Endothelial cell (in vitro differentiated cells): ENCODE data around the gene CAST. TPM values are rescaled to one million over a fixed set of nuclear protein-coding genes. Genes with fewer than 3 reads are reported as not detected.

Source experiments
- DNase-seq: peaks from one replicate; pipeline ENCODE4 v3.0.0; 2021; ENCODE audit warnings: low spot score
- H3K27ac Mint-ChIP-seq: one replicate; pipeline ENCODE4 v1.8.0; 2021; ENCODE audit warnings: mixed read lengths, inconsistent platforms; ENCODE audit not compliant: unreplicated experiment
- H3K27me3 Mint-ChIP-seq: one replicate; pipeline ENCODE4 v1.8.0; 2021; ENCODE audit warnings: mild to moderate bottlenecking, moderate library complexity, mixed read lengths, inconsistent platforms; ENCODE audit not compliant: unreplicated experiment
- H3K36me3 Mint-ChIP-seq: one replicate; pipeline ENCODE4 v1.8.0; 2021; ENCODE audit warnings: mild to moderate bottlenecking, low read depth, mixed read lengths, inconsistent platforms; ENCODE audit not compliant: unreplicated experiment
- H3K4me1 Mint-ChIP-seq: one replicate; pipeline ENCODE4 v1.8.0; 2021; ENCODE audit warnings: mild to moderate bottlenecking, mixed read lengths, inconsistent platforms; ENCODE audit not compliant: unreplicated experiment
- H3K4me3 Mint-ChIP-seq: one replicate; pipeline ENCODE4 v1.8.0; 2021; ENCODE audit warnings: mild to moderate bottlenecking, mixed read lengths, inconsistent platforms; ENCODE audit not compliant: unreplicated experiment
- H3K9me3 Mint-ChIP-seq: one replicate; pipeline ENCODE4 v1.8.0; 2021; ENCODE audit warnings: mixed read lengths, inconsistent platforms; ENCODE audit not compliant: unreplicated experiment
- CTCF ChIP-seq: fragments of 200-600 bp; sonication (generic); IDR thresholded peaks from one replicate; pipeline ENCODE4 v1.5.0; 2021; ENCODE audit warnings: antibody characterized with exemption; ENCODE audit not compliant: unreplicated experiment
- total RNA-seq: library from RNA; stranded (reverse); fragmentation: NEBNext Ultra II Directional; extraction: Animal tissue kit (Norgen Biotek cat#: 25700); gene quantifications from one replicate; pipeline ENCODE4 v1.2.1, GENCODE V29; 2021; ENCODE audit not compliant: unreplicated experiment

The CAST gene
- total RNA-seq, 1 donor from 2014 or later, result 105 TPM

- no peak overlapping the region for H3K4me3 Mint-ChIP-seq
- no peak overlapping the region for H3K27ac Mint-ChIP-seq
- H3K27me3 Mint-ChIP-seq, result peaks cover 5% of the 10 kb centered on the region
- peaks cover 3% of the 10 kb centered on the region for H3K4me1 Mint-ChIP-seq
- DNase-seq, result no peak
- H3K9me3 Mint-ChIP-seq, result no peaks in the 10 kb centered on the region
- TF ChIP-seq CTCF, result no peak
- H3K36me3 Mint-ChIP-seq, result no peaks in the 10 kb centered on the region
Observed at GRCh38 chr5:96814041-96814440, 151.9 kb downstream of the CAST start.

GRCh38 chr5:96816411-96816939 is 154.3 kb downstream of the CAST start:
- Mint-ChIP-seq H3K36me3 (no peaks in the 10 kb centered on the region), H3K27ac (no peak overlapping the region), H3K27me3 (peaks cover 5% of the 10 kb centered on the region), H3K9me3 (no peaks in the 10 kb centered on the region), H3K4me1 (peaks cover 14% of the 10 kb centered on the region), H3K4me3 (no peak overlapping the region)
- no peak for DNase-seq
- TF ChIP-seq CTCF, result no peak

- H3K36me3 Mint-ChIP-seq, result no peaks in the 10 kb centered on the region
- no peak overlapping the region for H3K4me3 Mint-ChIP-seq
- H3K27ac Mint-ChIP-seq, result no peak overlapping the region
- H3K9me3 Mint-ChIP-seq, result no peaks in the 10 kb centered on the region
- DNase-seq, result no peak
- peaks cover 5% of the 10 kb centered on the region for H3K27me3 Mint-ChIP-seq
- TF ChIP-seq CTCF, result no peak
- peaks cover 19% of the 10 kb centered on the region for H3K4me1 Mint-ChIP-seq
Observed at GRCh38 chr5:96816991-96817390, 154.8 kb downstream of the CAST start.

GRCh38 chr5:96817506-96817905 is 155.3 kb downstream of the CAST start:
- no peak for DNase-seq
- Mint-ChIP-seq H3K4me1 (peaks cover 22% of the 10 kb centered on the region), H3K27me3 (peaks cover 5% of the 10 kb centered on the region), H3K9me3 (no peaks in the 10 kb centered on the region), H3K27ac (no peak overlapping the region), H3K36me3 (no peaks in the 10 kb centered on the region), H3K4me3 (no peak overlapping the region)
- TF ChIP-seq CTCF, result no peak

GRCh38 chr5:96818125-96818788 is 156.1 kb downstream of the CAST start:
- Mint-ChIP-seq H3K27me3 (peaks cover 5% of the 10 kb centered on the region), H3K9me3 (no peaks in the 10 kb centered on the region), H3K4me3 (no peak overlapping the region), H3K36me3 (no peaks in the 10 kb centered on the region), H3K27ac (no peak overlapping the region), H3K4me1 (peaks cover 25% of the 10 kb centered on the region)
- no peak for DNase-seq
- TF ChIP-seq CTCF, result no peak
